ENCODE data around the gene PCDHGB6. TPM values are rescaled to one million over a fixed set of nuclear protein-coding genes. Genes with fewer than 3 reads are reported as not detected.
A peak's percentile ranks its signal among the peaks of the same experiment; 100 is the strongest.

PCDHGB6 gene
- total RNA-seq, 1 donor from 2014 or later = 3.6 TPM

DNA sequence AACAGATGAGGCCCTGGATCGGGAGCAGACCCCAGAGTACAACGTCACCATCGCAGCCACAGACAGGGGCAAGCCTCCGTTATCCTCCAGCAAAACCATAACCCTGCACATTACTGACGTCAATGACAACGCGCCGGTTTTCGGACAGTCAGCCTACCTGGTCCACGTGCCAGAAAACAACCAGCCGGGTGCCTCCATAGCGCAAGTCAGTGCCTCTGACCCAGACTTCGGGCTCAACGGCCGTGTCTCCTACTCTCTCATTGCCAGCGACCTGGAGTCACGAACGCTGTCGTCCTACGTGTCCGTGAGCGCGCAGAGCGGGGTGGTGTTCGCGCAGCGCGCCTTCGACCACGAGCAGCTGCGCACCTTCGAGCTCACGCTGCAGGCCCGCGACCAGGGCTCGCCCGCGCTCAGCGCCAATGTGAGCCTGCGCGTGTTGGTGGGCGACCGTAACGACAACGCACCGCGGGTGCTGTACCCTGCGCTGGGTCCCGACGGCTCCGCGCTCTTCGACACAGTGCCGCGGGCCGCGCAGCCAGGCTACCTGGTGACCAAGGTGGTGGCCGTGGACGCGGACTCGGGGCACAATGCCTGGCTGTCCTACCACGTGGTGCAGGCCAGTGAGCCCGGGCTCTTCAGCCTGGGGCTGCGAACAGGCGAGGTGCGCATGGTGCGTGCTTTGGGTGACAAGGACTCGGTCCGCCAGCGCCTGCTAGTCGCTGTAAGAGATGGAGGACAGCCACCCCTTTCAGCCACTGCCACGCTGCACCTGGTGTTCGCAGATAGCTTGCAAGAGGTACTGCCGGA, 11.5 kb downstream of the PCDHGB6 start:
- peaks cover 22% of the 10 kb centered on the region for H3K27me3 ChIP-seq (ENCODE audit: control insufficient read depth, insufficient read depth, low read length)
- H3K36me3 ChIP-seq (ENCODE audit: control insufficient read depth, insufficient read depth, low read length) = peaks cover 1% of the 10 kb centered on the region
- no peak overlapping the region for H3K4me3 ChIP-seq (ENCODE audit: low read depth, low read length)
- TF ChIP-seq, protein P1, sequence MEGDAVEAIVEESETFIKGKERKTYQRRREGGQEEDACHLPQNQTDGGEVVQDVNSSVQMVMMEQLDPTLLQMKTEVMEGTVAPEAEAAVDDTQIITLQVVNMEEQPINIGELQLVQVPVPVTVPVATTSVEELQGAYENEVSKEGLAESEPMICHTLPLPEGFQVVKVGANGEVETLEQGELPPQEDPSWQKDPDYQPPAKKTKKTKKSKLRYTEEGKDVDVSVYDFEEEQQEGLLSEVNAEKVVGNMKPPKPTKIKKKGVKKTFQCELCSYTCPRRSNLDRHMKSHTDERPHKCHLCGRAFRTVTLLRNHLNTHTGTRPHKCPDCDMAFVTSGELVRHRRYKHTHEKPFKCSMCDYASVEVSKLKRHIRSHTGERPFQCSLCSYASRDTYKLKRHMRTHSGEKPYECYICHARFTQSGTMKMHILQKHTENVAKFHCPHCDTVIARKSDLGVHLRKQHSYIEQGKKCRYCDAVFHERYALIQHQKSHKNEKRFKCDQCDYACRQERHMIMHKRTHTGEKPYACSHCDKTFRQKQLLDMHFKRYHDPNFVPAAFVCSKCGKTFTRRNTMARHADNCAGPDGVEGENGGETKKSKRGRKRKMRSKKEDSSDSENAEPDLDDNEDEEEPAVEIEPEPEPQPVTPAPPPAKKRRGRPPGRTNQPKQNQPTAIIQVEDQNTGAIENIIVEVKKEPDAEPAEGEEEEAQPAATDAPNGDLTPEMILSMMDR (IDR thresholded peaks at IDR 0.05; ENCODE audit: insufficient read depth, low read length, poor library complexity, severe bottlenecking) = no peak
- no peak for DNase-seq (ENCODE audit: low read depth)

DNA sequence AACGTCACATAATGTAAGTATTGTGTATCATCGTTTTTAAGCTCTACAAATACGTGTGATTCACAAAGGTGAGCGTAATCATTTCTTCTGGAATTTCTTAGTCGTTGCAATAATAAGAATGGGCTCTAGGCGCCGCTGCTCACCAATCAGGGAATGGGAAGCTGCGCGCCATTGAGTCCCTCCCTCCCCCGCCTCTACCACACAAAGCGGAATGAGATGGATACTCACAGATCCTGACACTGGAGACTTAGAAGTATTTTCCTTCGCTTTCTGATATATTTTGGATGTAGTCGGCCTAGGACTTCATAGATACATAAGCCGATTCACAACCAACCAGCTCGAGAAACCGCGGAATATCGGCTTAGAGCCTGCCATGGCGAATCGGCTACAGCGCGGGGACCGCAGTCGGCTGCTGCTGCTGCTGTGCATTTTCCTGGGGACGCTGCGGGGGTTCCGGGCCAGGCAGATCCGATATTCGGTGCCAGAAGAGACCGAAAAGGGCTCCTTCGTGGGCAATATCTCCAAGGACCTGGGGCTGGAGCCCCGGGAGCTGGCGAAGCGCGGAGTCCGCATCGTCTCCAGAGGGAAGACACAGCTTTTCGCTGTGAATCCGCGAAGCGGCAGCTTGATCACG, 13.2 kb downstream of the PCDHGB6 start, which contains the start of gene PCDHGA11:
TSS of gene PCDHGA11 (plus strand) at position 197 of the 634 bp plus-strand sequence. CDS start at position 374, 177 bp downstream.
- H3K36me3 ChIP-seq (ENCODE audit: control insufficient read depth, insufficient read depth, low read length) = peaks cover 1% of the 10 kb centered on the region
- TF ChIP-seq, protein P1 (IDR thresholded peaks at IDR 0.05; ENCODE audit: insufficient read depth, low read length, poor library complexity, severe bottlenecking) = peak; percentile 46
- no peak for DNase-seq (ENCODE audit: low read depth)
- peak within 1 kb of the TSS; percentile 42 for H3K4me3 ChIP-seq (ENCODE audit: low read depth, low read length)
- peaks cover 19% of the 10 kb centered on the region for H3K27me3 ChIP-seq (ENCODE audit: control insufficient read depth, insufficient read depth, low read length)

DNA sequence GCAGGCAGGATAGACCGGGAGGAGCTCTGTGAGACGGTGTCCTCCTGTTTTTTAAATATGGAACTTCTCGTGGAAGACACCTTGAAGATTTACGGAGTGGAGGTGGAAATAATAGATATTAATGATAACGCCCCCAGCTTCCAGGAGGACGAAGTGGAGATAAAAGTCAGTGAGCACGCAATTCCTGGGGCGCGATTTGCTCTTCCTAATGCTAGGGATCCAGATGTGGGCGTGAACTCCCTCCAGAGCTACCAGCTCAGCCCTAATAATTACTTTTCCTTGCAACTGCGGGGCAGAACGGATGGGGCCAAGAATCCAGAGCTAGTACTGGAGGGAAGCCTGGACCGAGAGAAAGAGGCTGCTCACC, 13.7 kb downstream of the PCDHGB6 start:
- H3K36me3 ChIP-seq (ENCODE audit: control insufficient read depth, insufficient read depth, low read length) = peaks cover 1% of the 10 kb centered on the region
- TF ChIP-seq, protein P1 (IDR thresholded peaks at IDR 0.05; ENCODE audit: insufficient read depth, low read length, poor library complexity, severe bottlenecking) = no peak
- H3K4me3 ChIP-seq (ENCODE audit: low read depth, low read length) = peak overlapping the region; percentile 42
- H3K27me3 ChIP-seq (ENCODE audit: control insufficient read depth, insufficient read depth, low read length) = peaks cover 19% of the 10 kb centered on the region
- no peak for DNase-seq (ENCODE audit: low read depth)

DNA sequence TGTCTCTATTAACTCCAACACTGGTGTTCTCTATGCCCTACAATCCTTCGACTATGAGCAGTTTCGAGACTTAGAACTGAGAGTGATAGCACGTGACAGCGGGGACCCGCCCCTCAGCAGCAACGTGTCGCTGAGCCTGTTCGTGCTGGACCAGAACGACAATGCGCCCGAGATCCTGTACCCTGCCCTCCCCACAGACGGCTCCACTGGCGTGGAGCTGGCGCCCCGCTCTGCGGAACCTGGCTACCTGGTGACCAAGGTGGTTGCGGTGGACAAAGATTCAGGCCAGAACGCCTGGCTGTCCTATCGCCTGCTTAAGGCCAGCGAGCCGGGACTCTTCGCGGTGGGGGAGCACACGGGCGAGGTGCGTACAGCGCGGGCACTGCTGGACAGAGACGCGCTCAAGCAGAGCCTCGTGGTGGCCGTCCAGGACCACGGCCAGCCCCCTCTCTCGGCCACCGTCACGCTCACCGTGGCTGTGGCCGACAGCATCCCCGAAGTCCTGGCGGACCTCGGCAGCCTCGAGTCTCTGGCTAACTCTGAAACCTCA, 15.0 kb downstream of the PCDHGB6 start:
- Histone ChIP-seq H3K36me3 (ENCODE audit: control insufficient read depth, insufficient read depth, low read length) (peaks cover 1% of the 10 kb centered on the region), H3K27me3 (ENCODE audit: control insufficient read depth, insufficient read depth, low read length) (peaks cover 19% of the 10 kb centered on the region), H3K4me3 (ENCODE audit: low read depth, low read length) (no peak overlapping the region)
- TF ChIP-seq, protein P1 (IDR thresholded peaks at IDR 0.05; ENCODE audit: insufficient read depth, low read length, poor library complexity, severe bottlenecking) = no peak
- DNase-seq (ENCODE audit: low read depth) = no peak

DNA sequence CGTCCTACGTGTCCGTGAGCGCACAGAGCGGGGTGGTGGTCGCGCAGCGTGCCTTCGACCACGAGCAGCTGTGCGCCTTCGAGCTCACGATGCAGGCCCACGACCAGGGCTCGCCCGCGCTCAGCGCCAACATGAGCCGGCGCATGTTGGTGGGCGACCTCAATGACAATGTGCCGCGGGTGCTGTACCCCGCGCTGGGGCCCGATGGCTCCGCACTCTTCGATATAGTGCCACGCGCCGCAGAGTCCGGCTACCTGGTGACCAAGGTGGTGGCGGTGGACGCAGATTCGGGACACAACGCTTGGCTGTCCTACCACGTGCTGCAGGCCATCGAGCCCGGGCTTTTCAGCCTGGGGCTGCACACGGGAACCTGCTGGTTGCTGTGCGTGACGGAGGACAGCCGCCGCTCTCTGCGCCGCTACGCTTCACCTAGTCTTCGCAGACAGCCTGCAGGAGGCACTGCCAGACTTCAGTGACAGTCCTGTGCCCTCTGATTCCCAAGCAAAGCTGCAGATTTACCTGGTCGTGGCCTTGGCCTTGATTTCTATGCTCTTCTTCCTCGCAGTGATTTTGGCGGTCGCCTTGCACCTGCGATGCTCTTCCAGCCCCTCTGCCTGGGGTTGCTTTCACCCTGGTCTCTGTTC, 20.1 kb downstream of the PCDHGB6 start:
- Histone ChIP-seq H3K36me3 (ENCODE audit: control insufficient read depth, insufficient read depth, low read length) (no peaks in the 10 kb centered on the region), H3K27me3 (ENCODE audit: control insufficient read depth, insufficient read depth, low read length) (peaks cover 12% of the 10 kb centered on the region), H3K4me3 (ENCODE audit: low read depth, low read length) (no peak overlapping the region)
- TF ChIP-seq, protein P1 (IDR thresholded peaks at IDR 0.05; ENCODE audit: insufficient read depth, low read length, poor library complexity, severe bottlenecking) = no peak
- DNase-seq (ENCODE audit: low read depth) = no peak
